WTC11 (cell line): ENCODE measurements around the gene CTDSP2. TPM values are rescaled to one million over a fixed set of nuclear protein-coding genes. Genes with fewer than 3 reads are reported as not detected.

Experiments
- ATAC-seq: fragments of 200-7000 bp; cut with Tn5 transposase; 2 replicates; pipeline ENCODE4 v1.10.0; 2021; ENCODE audit warnings: mild to moderate bottlenecking, moderate library complexity
- CTCF ChIA-PET: fragments of 300-600 bp; sonication (Branson Sonifier 250); formaldehyde crosslinking; loops from one replicate; lab custom pipeline; 2021; ENCODE audit warnings: antibody characterized with exemption; lab: Charles Lee
- POLR2A ChIA-PET: fragments of 350-600 bp; sonication (Branson Sonifier 250); formaldehyde crosslinking; loops from one replicate; lab custom pipeline; 2021; ENCODE audit warnings: antibody characterized with exemption; lab: Charles Lee
- DNase-seq: peaks from one replicate; pipeline ENCODE4 v3.0.0; 2021; ENCODE audit warnings: low spot score
- H3K27ac Mint-ChIP-seq: 2 replicates; pipeline ENCODE4 v1.8.0; 2021; ENCODE audit warnings: mixed read lengths
- H3K27me3 Mint-ChIP-seq: 2 replicates; pipeline ENCODE4 v1.8.0; 2021; ENCODE audit warnings: low read depth, mild to moderate bottlenecking, moderate library complexity, mixed read lengths
- H3K36me3 Mint-ChIP-seq: 2 replicates; pipeline ENCODE4 v1.8.0; 2021; ENCODE audit warnings: mixed read lengths
- H3K4me1 Mint-ChIP-seq: 2 replicates; pipeline ENCODE4 v1.8.0; 2022; ENCODE audit warnings: mixed read lengths
- H3K4me3 Mint-ChIP-seq: 2 replicates; pipeline ENCODE4 v1.8.0; 2021; ENCODE audit warnings: mild to moderate bottlenecking, moderate library complexity, mixed read lengths
- H3K9me3 Mint-ChIP-seq: 2 replicates; pipeline ENCODE4 v1.8.0; 2021; ENCODE audit warnings: mixed read lengths
- AFF4 ChIP-seq: sonication (generic); formaldehyde crosslinking; IDR thresholded peaks from 2 replicates; pipeline ENCODE4 v1.8.1; 2023; ENCODE audit warnings: mild to moderate bottlenecking, missing genetic modification reagents, borderline replicate concordance
- ATF1 ChIP-seq: sonication (generic); formaldehyde crosslinking; IDR thresholded peaks from 2 replicates; pipeline ENCODE4 v1.8.1; 2023; ENCODE audit warnings: mild to moderate bottlenecking, moderate library complexity, missing genetic modification reagents
- CBFB ChIP-seq: sonication (generic); formaldehyde crosslinking; IDR thresholded peaks from 2 replicates; pipeline ENCODE4 v1.8.1; 2022; ENCODE audit warnings: mild to moderate bottlenecking, low read depth, missing genetic modification reagents
- E2F1 ChIP-seq: sonication (generic); formaldehyde crosslinking; IDR thresholded peaks from 2 replicates; pipeline ENCODE4 v1.8.0; 2022; ENCODE audit warnings: mild to moderate bottlenecking, missing genetic modification reagents
- HMGXB4 ChIP-seq: sonication (generic); formaldehyde crosslinking; IDR thresholded peaks from 2 replicates; pipeline ENCODE4 v1.8.1; 2023; ENCODE audit warnings: mild to moderate bottlenecking, moderate library complexity, missing genetic modification reagents
- KAT7 ChIP-seq: sonication (generic); formaldehyde crosslinking; IDR thresholded peaks from 2 replicates; pipeline ENCODE4 v1.8.1; 2023; ENCODE audit warnings: missing genetic modification reagents, mild to moderate bottlenecking, borderline replicate concordance
- MAX ChIP-seq: sonication (generic); formaldehyde crosslinking; IDR thresholded peaks from 2 replicates; pipeline ENCODE4 v1.8.0; 2022; ENCODE audit warnings: mild to moderate bottlenecking, missing genetic modification reagents
- MYBL2 ChIP-seq: sonication (generic); formaldehyde crosslinking; IDR thresholded peaks from 2 replicates; pipeline ENCODE4 v1.8.1; 2023; ENCODE audit warnings: mild to moderate bottlenecking, moderate library complexity, missing genetic modification reagents
- NFE2L1 ChIP-seq: sonication (generic); formaldehyde crosslinking; IDR thresholded peaks from 2 replicates; pipeline ENCODE4 v1.8.1; 2023; ENCODE audit warnings: missing genetic modification reagents
- NR1H2 ChIP-seq: sonication (generic); formaldehyde crosslinking; IDR thresholded peaks from 2 replicates; pipeline ENCODE4 v1.9.0; 2021; ENCODE audit warnings: mild to moderate bottlenecking, moderate library complexity, missing genetic modification reagents
- NR3C1 ChIP-seq: sonication (generic); formaldehyde crosslinking; conservative IDR thresholded peaks from 2 replicates; pipeline ENCODE4 v1.8.1; 2023; ENCODE audit warnings: low read depth, mild to moderate bottlenecking, missing genetic modification reagents
- PREB ChIP-seq: sonication (generic); formaldehyde crosslinking; IDR thresholded peaks from 2 replicates; pipeline ENCODE4 v1.8.1; 2022; ENCODE audit warnings: mild to moderate bottlenecking, missing genetic modification reagents, moderate library complexity, borderline replicate concordance
- PRRX2 ChIP-seq: fragments of 250-450 bp; sonication (Bioruptor Pico); IDR thresholded peaks from 2 replicates; pipeline ENCODE4 v1.8.0; 2021; ENCODE audit warnings: mild to moderate bottlenecking
- SMAD4 ChIP-seq: sonication (generic); formaldehyde crosslinking; IDR thresholded peaks from 2 replicates; pipeline ENCODE4 v1.8.0; 2022; ENCODE audit warnings: mild to moderate bottlenecking, missing genetic modification reagents
- TCF7 ChIP-seq: sonication (generic); formaldehyde crosslinking; IDR thresholded peaks from 2 replicates; pipeline ENCODE4 v1.8.0; 2022; ENCODE audit warnings: mild to moderate bottlenecking, low read depth, missing genetic modification reagents, moderate library complexity
- USF2 ChIP-seq: sonication (generic); formaldehyde crosslinking; IDR thresholded peaks from 2 replicates; pipeline ENCODE4 v1.8.1; 2023; ENCODE audit warnings: mild to moderate bottlenecking, missing genetic modification reagents, moderate library complexity
- ZBTB21 ChIP-seq: sonication (generic); formaldehyde crosslinking; IDR thresholded peaks from 2 replicates; pipeline ENCODE4 v1.8.1; 2023; ENCODE audit warnings: mild to moderate bottlenecking, missing genetic modification reagents, borderline replicate concordance
- ZMAT4 ChIP-seq: fragments of 250-450 bp; sonication (Bioruptor Pico); IDR thresholded peaks from 2 replicates; pipeline ENCODE4 v1.9.0; 2021; ENCODE audit warnings: mild to moderate bottlenecking
- ZNF281 ChIP-seq: sonication (generic); formaldehyde crosslinking; IDR thresholded peaks from 2 replicates; pipeline ENCODE4 v1.8.0; 2023; ENCODE audit warnings: mild to moderate bottlenecking, missing genetic modification reagents
- ZNF532 ChIP-seq: fragments of 250-450 bp; sonication (Bioruptor Pico); IDR thresholded peaks from 2 replicates; pipeline ENCODE4 v1.9.0; 2021; ENCODE audit warnings: mild to moderate bottlenecking, borderline replicate concordance
- total RNA-seq: library from RNA; stranded (reverse); gene quantifications from 3 replicates; pipeline ENCODE4 v1.2.3, GENCODE V29; 2021

Gene CTDSP2
- total RNA-seq, 1 experiment from 2014 or later = 122 TPM

- ChIA-PET POLR2A (interaction anchor here (1.1 kb wide), 1 partner anchor 36 kb away, joined by 3 read pairs; the partner anchor contains the start of gene CTDSP2), CTCF (interaction anchor here (1.1 kb wide), 1 partner anchor 18 kb away, joined by 3 read pairs; no protein-coding TSS in a partner anchor)
- Mint-ChIP-seq H3K36me3 (no peaks in the 10 kb centered on the region), H3K4me1 (peaks cover 3% of the 10 kb centered on the region), H3K27me3 (no peaks in the 10 kb centered on the region; the same call in none of the 2 replicates), H3K4me3 (no peak overlapping the region), H3K9me3 (peaks cover 4% of the 10 kb centered on the region; the same call in 1 of the 2 replicates), H3K27ac (no peak overlapping the region)
- ATAC-seq (no peak), DNase-seq (no peak)
- no peak for TF ChIP-seq PREB (CRISPR knock-in tag)
- TF ChIP-seq NFE2L1 (CRISPR knock-in tag) = no peak
- TF ChIP-seq ZMAT4 (CRISPR knock-in tag) = no peak
- TF ChIP-seq ZNF532 (CRISPR knock-in tag) = no peak
- no peak for TF ChIP-seq SMAD4
- no peak for TF ChIP-seq HMGXB4 (CRISPR knock-in tag)
- no peak for TF ChIP-seq PRRX2
- TF ChIP-seq E2F1 (CRISPR knock-in tag) = no peak
- TF ChIP-seq NR1H2 = no peak
- TF ChIP-seq ZNF281 (CRISPR knock-in tag) = no peak
- no peak for TF ChIP-seq ZBTB21 (CRISPR knock-in tag)
- no peak for TF ChIP-seq NR3C1 (CRISPR knock-in tag)
- no peak for TF ChIP-seq MAX (CRISPR knock-in tag)
- no peak for TF ChIP-seq CBFB (CRISPR knock-in tag)
- no peak for TF ChIP-seq KAT7
- TF ChIP-seq ATF1 (CRISPR knock-in tag) = no peak
- TF ChIP-seq USF2 (CRISPR knock-in tag) = no peak
- no peak for TF ChIP-seq AFF4 (CRISPR knock-in tag)
- TF ChIP-seq MYBL2 (CRISPR knock-in tag) = no peak
- TF ChIP-seq TCF7 (CRISPR knock-in tag) = no peak
These were observed 36.5 kb upstream of the CTDSP2 start for GRCh38 chr12:57883057-57883456.
